Activated CD8-positive, alpha-beta T cell treated with anti-CD3 and anti-CD28 coated beads, Interleukin-2, amount 10 ng/mL, durations not matched to agents 7 days and 5 days (primary cell): ENCODE data around the gene ASPDH. TPM values are rescaled to one million over a fixed set of nuclear protein-coding genes. Genes with fewer than 3 reads are reported as not detected.

ENCODE experiments used
- ATAC-seq: fragments of 150-1000 bp; cut with Tn5 transposase; one replicate; pipeline ENCODE4 v1.10.0; 2021; ENCODE audit warnings: moderate library complexity
- CTCF ChIA-PET: fragments of 350-600 bp; sonication (Branson Sonifier 250); formaldehyde crosslinking; loops from one replicate; lab custom pipeline; 2021; ENCODE audit warnings: antibody characterized with exemption; lab: Charles Lee
- POLR2A ChIA-PET: fragments of 350-600 bp; sonication (Branson Sonifier 250); formaldehyde crosslinking; loops from one replicate; lab custom pipeline; 2021; ENCODE audit warnings: antibody characterized with exemption; lab: Charles Lee
- DNase-seq: peaks from one replicate; pipeline ENCODE4 v3.0.0-alpha.2; 2020
- H3K27ac Mint-ChIP-seq: one replicate; pipeline ENCODE4 v1.8.0; 2021; ENCODE audit warnings: mild to moderate bottlenecking, mixed read lengths
- H3K27me3 Mint-ChIP-seq: one replicate; pipeline ENCODE4 v1.8.0; 2021; ENCODE audit warnings: low read depth, mixed read lengths
- H3K36me3 Mint-ChIP-seq: one replicate; pipeline ENCODE4 v1.8.0; 2021; ENCODE audit warnings: low read depth, mixed read lengths
- H3K4me1 Mint-ChIP-seq: one replicate; pipeline ENCODE4 v1.8.0; 2021; ENCODE audit warnings: low read depth, mixed read lengths
- H3K4me3 Mint-ChIP-seq: one replicate; pipeline ENCODE4 v1.8.0; 2021; ENCODE audit warnings: mild to moderate bottlenecking, mixed read lengths
- H3K9me3 Mint-ChIP-seq: one replicate; pipeline ENCODE4 v1.8.0; 2022; ENCODE audit warnings: mixed read lengths; ENCODE audit not compliant: insufficient read depth
- total RNA-seq, 2 experiments: library from RNA; stranded (reverse); gene quantifications; one replicate each; pipeline ENCODE4 v1.2.3, GENCODE V29; 2021

ASPDH gene
- total RNA-seq, 2 experiments from 2014 or later, result not detected

DNA sequence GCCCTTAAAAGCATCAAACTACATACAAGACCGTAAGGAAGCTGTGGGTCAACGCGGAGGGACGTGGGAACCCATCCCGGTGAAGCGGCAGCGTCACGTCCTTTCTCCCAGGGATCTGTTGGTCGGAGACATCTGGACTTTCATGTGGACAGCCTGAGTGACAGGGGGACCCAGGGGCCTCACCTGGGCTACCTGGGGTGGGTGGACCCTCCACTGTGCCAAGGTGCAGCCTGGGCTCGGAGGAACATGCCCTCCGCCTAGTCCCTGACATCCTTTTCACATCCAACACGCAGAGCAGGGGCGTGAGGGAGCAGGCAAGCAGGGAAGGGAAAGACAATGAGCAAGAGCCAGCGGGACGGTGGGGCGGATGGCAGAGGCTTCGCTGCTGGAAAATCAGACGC, 23.3 kb downstream of the ASPDH start:
- H3K4me1 Mint-ChIP-seq, result peaks cover 16% of the 10 kb centered on the region
- POLR2A ChIA-PET, result no interaction called here
- no peak overlapping the region for H3K27ac Mint-ChIP-seq
- ATAC-seq (no peak), DNase-seq (no peak)
- CTCF ChIA-PET, result no interaction called here
- H3K9me3 Mint-ChIP-seq, result no peaks in the 10 kb centered on the region
- no peaks in the 10 kb centered on the region for H3K27me3 Mint-ChIP-seq
- no peak overlapping the region for H3K4me3 Mint-ChIP-seq
- H3K36me3 Mint-ChIP-seq, result peaks cover 9% of the 10 kb centered on the region

DNA sequence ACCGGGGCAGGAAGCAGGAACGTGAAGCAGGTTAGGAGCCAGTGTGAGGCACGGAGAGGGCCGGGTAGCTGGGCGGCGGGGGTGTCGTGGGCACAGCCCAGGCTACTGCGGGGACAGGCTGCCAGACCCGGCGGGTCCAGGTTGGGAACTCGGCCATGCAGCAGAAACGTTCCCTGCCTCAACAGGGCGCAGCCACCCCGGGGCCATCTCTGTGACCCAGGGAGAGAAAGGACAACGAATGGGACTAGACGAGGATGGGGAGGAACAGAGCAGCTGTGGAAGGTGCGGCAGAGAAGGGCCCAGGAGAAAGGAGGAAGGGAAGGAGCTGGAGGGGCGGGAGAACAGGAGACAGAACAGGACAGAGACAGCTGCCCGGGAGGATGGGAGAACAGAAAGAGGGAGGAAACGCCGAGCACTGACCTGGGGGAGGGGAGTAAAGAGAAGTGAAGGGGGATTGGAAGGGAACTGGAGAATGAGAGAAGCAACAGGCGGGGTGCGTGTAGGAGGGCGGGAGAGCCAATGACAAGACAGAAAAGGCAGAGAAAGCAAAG, 24.2 kb downstream of the ASPDH start:
- Mint-ChIP-seq H3K36me3 (peaks cover 17% of the 10 kb centered on the region), H3K4me3 (no peak overlapping the region), H3K27ac (no peak overlapping the region), H3K27me3 (no peaks in the 10 kb centered on the region), H3K9me3 (no peaks in the 10 kb centered on the region), H3K4me1 (peaks cover 16% of the 10 kb centered on the region)
- DNase-seq (no peak), ATAC-seq (no peak)
- ChIA-PET POLR2A (no interaction called here), CTCF (no interaction called here)

DNA sequence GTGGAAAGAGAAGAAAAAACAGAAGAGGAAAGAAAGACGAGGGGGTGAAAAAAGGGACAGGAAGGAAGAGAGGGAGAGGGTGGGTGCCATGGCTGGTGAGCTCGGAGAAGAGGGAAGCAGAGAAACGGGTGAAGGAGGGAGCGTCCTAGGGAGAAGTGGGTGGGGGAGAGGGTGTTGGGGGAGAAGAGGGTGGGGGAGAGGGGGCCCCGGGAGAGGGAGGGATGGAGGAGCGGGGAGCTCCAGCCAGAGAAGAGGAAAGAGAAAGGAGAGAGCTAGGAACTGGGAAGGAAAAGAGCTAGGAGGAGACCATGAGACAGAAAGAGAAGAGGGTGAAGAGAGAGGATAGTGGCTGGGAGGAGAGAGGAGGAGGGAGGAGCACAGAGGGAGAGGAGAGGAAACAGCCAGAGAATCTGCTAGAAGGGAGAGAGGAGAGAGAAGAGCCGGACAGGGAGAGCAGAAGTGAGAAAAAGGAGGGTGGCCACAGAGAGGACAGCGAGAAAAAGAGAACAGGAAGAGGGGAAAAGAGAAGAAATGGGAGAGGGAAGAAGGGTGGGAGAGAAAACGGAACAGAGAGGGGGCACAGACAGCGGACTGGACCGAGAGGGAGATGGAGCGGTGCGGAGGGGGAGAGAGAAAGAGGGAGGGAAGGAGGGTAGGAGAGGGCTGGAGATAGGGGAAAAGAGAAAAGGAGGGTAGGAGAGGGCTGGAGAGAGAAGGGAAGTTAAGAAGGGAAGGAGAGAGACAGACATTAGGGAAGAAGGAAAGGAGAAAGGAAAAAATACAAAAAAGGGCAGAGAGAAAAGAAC, 25.1 kb downstream of the ASPDH start:
- Mint-ChIP-seq H3K9me3 (no peaks in the 10 kb centered on the region), H3K27ac (no peak overlapping the region), H3K36me3 (peaks cover 17% of the 10 kb centered on the region), H3K4me1 (peaks cover 16% of the 10 kb centered on the region), H3K4me3 (no peak overlapping the region), H3K27me3 (no peaks in the 10 kb centered on the region)
- ATAC-seq, result no peak
- DNase-seq, result no peak
- ChIA-PET POLR2A (no interaction called here), CTCF (interaction anchor here (0.6 kb wide), 1 partner anchor 415 kb away, joined by 4 read pairs; no protein-coding TSS in a partner anchor)

DNA sequence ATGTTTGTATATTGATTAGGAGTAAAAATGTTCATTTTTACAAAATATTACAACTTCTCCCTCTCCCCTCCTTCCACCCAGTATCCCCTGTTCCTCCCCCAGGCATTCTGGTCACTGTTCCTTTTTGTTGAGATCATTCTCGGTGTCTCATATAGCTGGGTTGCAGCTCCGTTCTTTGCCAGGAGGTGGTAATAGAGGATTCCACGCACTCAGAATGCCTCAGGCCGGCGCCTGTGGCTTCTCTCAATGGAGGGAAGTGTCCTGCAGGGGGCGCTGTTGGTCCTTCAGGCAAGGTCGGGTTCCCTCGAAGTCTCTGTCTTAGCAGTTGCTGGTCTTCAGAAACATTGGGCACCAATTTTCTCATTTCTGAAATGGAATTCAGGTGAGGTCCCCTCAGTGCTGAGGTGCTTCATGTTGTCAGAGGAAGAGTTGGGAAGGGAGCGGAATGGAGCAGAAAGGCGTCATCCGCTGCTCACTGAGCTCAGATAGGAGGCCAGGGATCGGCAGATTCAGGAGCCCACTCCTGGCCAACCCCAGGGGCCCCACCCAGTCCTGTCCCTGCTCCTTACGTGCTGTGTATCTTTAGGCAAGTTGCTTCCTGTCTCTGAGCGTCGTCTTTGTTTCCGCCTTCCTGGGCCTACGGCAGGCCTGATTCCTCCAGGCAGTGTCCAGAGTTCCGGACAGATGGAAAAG, 26.7 kb downstream of the ASPDH start:
- DNase-seq (peak; percentile 74), ATAC-seq (no peak)
- ChIA-PET POLR2A (no interaction called here), CTCF (interaction anchor here (0.6 to 1.4 kb wide), 5 partner anchors 8 to 69 kb away, joined by 3 to 5 read pairs (median 3); partner anchors contain the start of gene JOSD2)
- H3K4me3 Mint-ChIP-seq, result no peak overlapping the region
- H3K36me3 Mint-ChIP-seq, result peaks cover 26% of the 10 kb centered on the region
- H3K27me3 Mint-ChIP-seq, result no peaks in the 10 kb centered on the region
- H3K27ac Mint-ChIP-seq, result no peak overlapping the region
- peaks cover 10% of the 10 kb centered on the region for H3K4me1 Mint-ChIP-seq
- H3K9me3 Mint-ChIP-seq, result no peaks in the 10 kb centered on the region

DNA sequence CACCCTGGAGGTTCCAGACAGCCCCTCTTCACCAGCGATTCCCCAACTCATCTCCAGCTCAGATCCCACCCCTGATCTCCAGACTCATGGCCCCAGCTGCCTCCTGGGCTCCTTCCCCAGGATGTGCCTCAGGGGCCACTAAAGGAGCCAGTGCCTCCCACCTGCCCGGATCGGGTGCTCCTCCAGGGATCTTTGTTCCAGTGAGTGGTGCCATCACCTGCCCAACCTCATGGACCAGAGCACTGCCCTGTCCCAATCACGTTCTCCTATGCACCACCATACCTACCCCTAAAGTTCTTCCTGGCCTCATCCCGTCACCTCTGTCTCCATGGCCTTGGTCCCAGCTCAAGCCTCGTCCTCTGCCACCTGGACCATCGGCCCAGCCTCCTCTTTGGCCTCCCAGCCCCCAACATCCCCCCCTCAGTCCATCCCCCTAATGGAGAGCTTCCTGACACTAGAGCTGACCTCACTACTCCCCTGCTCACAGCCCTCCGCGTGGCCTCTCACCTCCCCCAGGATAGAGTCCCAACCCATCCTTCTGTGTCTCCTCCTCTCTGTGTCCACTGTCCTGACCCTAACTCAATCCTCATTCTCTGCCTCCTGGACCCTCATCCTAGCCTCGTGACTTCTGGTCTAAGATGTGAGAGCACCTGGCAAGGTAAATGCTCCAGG, 28.3 kb downstream of the ASPDH start:
- ATAC-seq, result no peak
- H3K36me3 Mint-ChIP-seq, result peaks cover 30% of the 10 kb centered on the region
- H3K4me3 Mint-ChIP-seq, result no peak overlapping the region
- POLR2A ChIA-PET, result no interaction called here
- no peak overlapping the region for H3K27ac Mint-ChIP-seq
- no peaks in the 10 kb centered on the region for H3K9me3 Mint-ChIP-seq
- CTCF ChIA-PET, result interaction anchor here (1.2 kb wide), 1 partner anchor 71 kb away, joined by 3 read pairs; no protein-coding TSS in a partner anchor
- peaks cover 3% of the 10 kb centered on the region for H3K4me1 Mint-ChIP-seq
- DNase-seq, result no peak
- H3K27me3 Mint-ChIP-seq, result no peaks in the 10 kb centered on the region

DNA sequence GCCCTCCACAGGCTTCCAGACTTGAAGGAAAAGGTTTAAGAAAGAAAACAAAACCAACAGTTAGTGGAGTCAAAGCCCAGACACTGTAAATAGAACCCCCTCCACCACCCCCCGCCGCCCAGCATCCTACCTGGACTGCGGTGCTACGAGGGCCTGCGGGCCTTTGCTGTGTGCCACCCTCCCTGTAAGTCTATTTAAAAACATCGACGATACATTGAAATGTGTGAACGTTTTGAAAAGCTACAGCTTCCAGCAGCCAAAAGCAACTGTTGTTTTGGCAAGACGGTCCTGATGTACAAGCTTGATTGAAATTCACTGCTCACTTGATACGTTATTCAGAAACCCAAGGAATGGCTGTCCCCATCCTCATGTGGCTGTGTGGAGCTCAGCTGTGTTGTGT, 30.8 kb downstream of the ASPDH start:
- no peaks in the 10 kb centered on the region for H3K9me3 Mint-ChIP-seq
- H3K4me3 Mint-ChIP-seq, result no peak overlapping the region
- DNase-seq, result no peak
- CTCF ChIA-PET, result interaction anchor here (1.6 kb wide), 1 partner anchor 55 kb away, joined by 3 read pairs; no protein-coding TSS in a partner anchor
- no peak overlapping the region for H3K27ac Mint-ChIP-seq
- H3K36me3 Mint-ChIP-seq, result peaks cover 40% of the 10 kb centered on the region
- peaks cover 4% of the 10 kb centered on the region for H3K4me1 Mint-ChIP-seq
- no peak for ATAC-seq
- POLR2A ChIA-PET, result no interaction called here
- H3K27me3 Mint-ChIP-seq, result no peaks in the 10 kb centered on the region

DNA sequence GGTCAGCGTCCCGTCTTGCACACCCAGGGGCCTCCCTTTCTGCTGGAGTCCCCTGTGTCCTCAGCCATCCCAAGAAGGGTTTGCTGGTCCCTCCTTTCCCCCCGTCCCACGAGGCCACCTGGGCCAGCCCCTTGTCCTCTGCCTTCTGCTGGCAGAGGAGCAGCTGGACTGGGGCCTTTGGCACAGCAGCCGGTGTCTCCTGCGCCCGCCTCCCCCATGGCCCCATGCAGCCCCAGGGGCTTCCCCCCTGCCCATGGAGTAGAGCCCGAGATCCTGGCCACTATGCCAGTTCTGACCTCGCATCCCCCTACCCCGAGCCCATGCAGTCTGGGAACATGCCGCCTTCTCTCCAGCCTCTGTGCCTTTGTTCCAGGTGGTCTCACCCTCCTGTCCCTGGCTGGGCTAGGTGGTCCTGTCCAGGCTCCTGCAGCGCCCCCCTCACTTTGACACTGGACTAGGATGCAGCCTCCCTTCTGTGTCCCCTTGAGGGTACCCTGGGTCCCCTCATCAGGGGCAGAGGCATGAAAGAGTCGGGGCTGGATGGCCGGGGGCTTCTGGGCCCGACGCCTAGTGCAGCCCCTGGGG, 31.4 kb downstream of the ASPDH start:
- no peak for DNase-seq
- H3K9me3 Mint-ChIP-seq, result no peaks in the 10 kb centered on the region
- ATAC-seq, result no peak
- H3K4me3 Mint-ChIP-seq, result no peak overlapping the region
- CTCF ChIA-PET, result interaction anchor here (1.6 kb wide), 1 partner anchor 56 kb away, joined by 3 read pairs; no protein-coding TSS in a partner anchor
- no peak overlapping the region for H3K27ac Mint-ChIP-seq
- H3K27me3 Mint-ChIP-seq, result no peaks in the 10 kb centered on the region
- peaks cover 7% of the 10 kb centered on the region for H3K4me1 Mint-ChIP-seq
- POLR2A ChIA-PET, result no interaction called here
- peaks cover 46% of the 10 kb centered on the region for H3K36me3 Mint-ChIP-seq

DNA sequence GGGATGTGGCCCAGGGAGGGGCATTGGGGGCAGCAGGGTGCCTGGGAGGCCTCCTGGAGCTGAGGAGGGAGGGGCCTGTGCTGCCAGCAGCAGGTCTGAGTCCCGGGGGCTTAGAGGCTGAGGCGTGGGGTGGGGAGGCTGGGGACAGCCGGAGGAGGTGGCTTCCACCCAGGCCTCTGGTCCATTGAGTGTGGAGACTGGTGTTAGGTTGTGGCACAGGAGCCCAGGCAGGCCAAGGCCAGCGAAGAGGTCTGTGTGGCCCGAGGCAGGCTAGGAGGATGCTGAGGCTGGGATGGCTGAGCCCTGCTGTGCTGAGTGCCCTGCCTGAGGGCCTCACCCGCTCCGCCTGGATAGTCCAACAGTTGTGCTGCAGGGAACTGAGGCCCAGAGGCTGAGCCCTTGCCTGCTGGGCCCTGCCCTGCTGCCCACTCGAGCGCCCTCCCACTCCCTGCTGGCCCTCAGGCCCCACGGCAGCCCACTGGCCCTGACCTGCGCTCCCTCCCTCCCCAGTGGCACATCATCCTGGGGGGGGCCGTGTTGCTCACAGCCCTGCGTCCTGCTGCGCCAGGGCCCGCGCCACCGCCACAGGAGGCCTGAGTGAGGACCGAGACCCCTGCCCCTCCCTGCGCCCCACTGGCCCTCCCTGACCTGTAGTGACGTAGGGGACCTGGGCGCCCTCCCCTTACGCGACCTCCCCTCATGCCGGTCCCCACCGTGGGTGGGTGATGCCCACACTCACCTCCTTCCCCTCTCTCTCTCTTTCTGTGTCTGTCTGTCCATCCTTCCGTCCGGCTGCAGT, 32.2 kb downstream of the ASPDH start:
- H3K27ac Mint-ChIP-seq, result no peak overlapping the region
- CTCF ChIA-PET, result no interaction called here
- POLR2A ChIA-PET, result no interaction called here
- DNase-seq (no peak), ATAC-seq (no peak)
- peaks cover 46% of the 10 kb centered on the region for H3K36me3 Mint-ChIP-seq
- H3K4me3 Mint-ChIP-seq, result no peak overlapping the region
- H3K4me1 Mint-ChIP-seq, result peaks cover 12% of the 10 kb centered on the region
- no peaks in the 10 kb centered on the region for H3K27me3 Mint-ChIP-seq
- no peaks in the 10 kb centered on the region for H3K9me3 Mint-ChIP-seq

DNA sequence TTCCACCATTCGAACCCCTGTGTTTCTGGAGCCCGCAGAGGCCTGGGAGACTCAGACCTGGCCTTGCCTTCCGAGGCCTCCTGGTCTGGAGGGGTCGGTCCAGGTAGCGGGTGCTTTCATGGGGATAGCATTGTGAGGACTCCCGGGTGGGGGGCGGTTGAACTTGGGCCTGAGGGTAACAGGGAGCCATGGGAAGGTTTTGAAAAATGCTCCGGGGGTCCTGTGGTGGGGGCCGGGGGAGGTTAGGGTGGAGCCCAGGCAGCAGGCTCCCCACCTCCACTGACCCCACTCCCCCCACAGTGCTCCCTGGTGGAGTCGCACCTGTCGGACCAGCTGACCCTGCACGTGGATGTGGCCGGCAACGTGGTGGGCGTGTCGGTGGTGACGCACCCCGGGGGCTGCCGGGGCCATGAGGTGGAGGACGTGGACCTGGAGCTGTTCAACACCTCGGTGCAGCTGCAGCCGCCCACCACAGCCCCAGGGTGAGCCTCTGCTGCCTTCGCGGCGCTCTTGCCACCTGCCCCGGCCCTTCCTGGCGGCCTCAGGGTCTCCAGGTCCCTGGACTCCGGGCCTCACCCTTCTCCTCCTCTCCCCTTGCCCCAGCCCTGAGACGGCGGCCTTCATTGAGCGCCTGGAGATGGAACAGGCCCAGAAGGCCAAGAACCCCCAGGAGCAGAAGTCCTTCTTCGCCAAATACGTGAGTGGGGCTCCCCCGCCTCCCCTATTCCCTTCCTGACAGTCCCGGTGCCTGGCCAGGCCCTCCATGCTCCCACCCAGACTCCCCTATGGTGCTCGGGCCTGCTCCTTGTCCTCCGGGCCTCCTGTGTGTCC, 33.2 kb downstream of the ASPDH start:
- CTCF ChIA-PET, result no interaction called here
- Mint-ChIP-seq H3K27me3 (no peaks in the 10 kb centered on the region), H3K4me3 (no peak overlapping the region), H3K4me1 (peaks cover 16% of the 10 kb centered on the region), H3K27ac (no peak overlapping the region), H3K9me3 (no peaks in the 10 kb centered on the region), H3K36me3 (peaks cover 42% of the 10 kb centered on the region)
- ATAC-seq (no peak), DNase-seq (no peak)
- POLR2A ChIA-PET, result no interaction called here

DNA sequence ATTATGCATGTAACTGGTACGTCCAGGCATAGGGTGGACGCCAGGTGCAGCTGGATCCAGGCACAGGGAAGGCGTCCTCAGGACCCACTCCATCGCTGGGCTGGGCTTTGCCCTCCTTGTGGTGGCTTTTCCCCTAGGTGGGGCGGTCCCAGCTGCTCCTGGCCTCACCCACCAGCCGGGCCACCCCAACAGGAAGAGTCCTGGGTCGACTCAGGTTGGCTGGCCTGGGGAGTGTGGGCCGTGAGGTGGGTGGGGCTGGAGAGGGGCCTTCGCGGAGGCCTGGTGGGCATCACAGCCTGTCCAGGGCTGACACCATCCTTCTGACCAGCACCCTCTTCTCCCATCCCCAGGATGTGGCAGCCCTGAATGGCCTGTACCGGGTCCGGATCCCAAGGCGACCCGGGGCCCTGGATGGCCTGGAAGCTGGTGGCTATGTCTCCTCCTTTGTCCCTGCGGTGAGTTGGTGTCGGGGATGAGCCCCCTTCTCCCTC, 33.9 kb downstream of the ASPDH start:
- no peaks in the 10 kb centered on the region for H3K9me3 Mint-ChIP-seq
- ATAC-seq, result no peak
- no peak overlapping the region for H3K27ac Mint-ChIP-seq
- no peak overlapping the region for H3K4me3 Mint-ChIP-seq
- peaks cover 16% of the 10 kb centered on the region for H3K4me1 Mint-ChIP-seq
- ChIA-PET POLR2A (interaction anchor here (1.8 kb wide), 1 partner anchor 123 kb away, joined by 5 read pairs; no protein-coding TSS in a partner anchor), CTCF (interaction anchor here (1.2 to 1.8 kb wide), 4 partner anchors 7 to 111 kb away, joined by 3 to 6 read pairs (median 4); no protein-coding TSS in a partner anchor)
- no peak for DNase-seq
- H3K27me3 Mint-ChIP-seq, result no peaks in the 10 kb centered on the region
- peaks cover 35% of the 10 kb centered on the region for H3K36me3 Mint-ChIP-seq
